Esophagus muscularis mucosa (tissue), 2 donors: Measurements from ENCODE around the gene IQCH.

Experiments used
- POLR2A ChIP-seq: fragments of 450-650 bp; IDR thresholded peaks from one replicate; pipeline ENCODE4 v1.6.1; 2017; ENCODE audit warnings: antibody characterized with exemption, moderate library complexity, mild to moderate bottlenecking, low read depth
- POLR2AphosphoS5 ChIP-seq, 2 donors: sonication (generic); formaldehyde crosslinking; IDR thresholded peaks; one replicate each; pipeline ENCODE4 v1.6.1; 2017; ENCODE audit warnings: antibody characterized with exemption in 2 of 2

DNA sequence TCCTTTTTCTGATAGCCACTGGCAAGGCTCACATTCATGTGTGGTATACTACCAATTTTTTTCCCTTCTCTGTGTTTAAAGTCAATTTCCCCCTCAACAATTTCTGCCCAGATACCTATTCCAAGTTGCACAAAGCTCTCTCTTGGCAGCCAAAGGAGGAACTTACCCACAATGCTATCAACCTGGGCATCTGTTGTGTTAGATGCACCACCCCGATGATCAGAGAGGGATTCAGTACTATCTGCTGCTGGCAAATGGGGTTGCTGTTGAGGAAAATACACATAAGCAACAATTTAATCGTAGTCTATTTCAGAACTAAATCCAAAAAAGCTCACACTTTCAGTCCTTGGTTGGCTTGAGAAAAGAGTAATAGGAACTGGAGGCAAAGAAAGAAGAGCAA lies 46.2 kb upstream of the IQCH start:
- TF ChIP-seq POLR2A (no peak), POLR2AphosphoS5 (IDR thresholded peaks at IDR 0.05) (no peak)
